K562 (cell line): ENCODE results near the gene EPC2. TPM values are rescaled to one million over a fixed set of nuclear protein-coding genes. Genes with fewer than 3 reads are reported as not detected.

Experiments
- BMI1 ChIP-seq: fragments of 150-350 bp; IDR thresholded peaks from 2 replicates; pipeline ENCODE4 v1.6.1; 2014; ENCODE audit warnings: low read length
- BRD9 ChIP-seq: fragments of 450-650 bp; IDR thresholded peaks from 2 replicates; pipeline ENCODE4 v1.6.1; 2018; ENCODE audit warnings: low read depth; ENCODE audit not compliant: partially characterized antibody
- ERF ChIP-seq: fragments of 450-650 bp; formaldehyde crosslinking; IDR thresholded peaks from 2 replicates; pipeline ENCODE4 v1.4.0; 2020; ENCODE audit warnings: mild to moderate bottlenecking, mixed read lengths
- FOXA1 ChIP-seq: fragments of 450-650 bp; IDR thresholded peaks from 2 replicates; pipeline ENCODE4 v1.6.1; 2016; ENCODE audit warnings: mild to moderate bottlenecking, borderline replicate concordance
- HEY1 ChIP-seq: fragments of 250-450 bp; sonication (Bioruptor Pico); IDR thresholded peaks from 2 replicates; pipeline ENCODE4 v1.5.0; 2020; ENCODE audit warnings: mild to moderate bottlenecking, moderate library complexity, borderline replicate concordance
- KLF6 ChIP-seq: fragments of 250-450 bp; sonication (Bioruptor Pico); IDR thresholded peaks from 2 replicates; pipeline ENCODE4 v1.4.0; 2020; ENCODE audit warnings: mild to moderate bottlenecking, moderate library complexity, borderline replicate concordance
- LARP7 ChIP-seq: fragments of 450-650 bp; IDR thresholded peaks from 2 replicates; pipeline ENCODE4 v1.6.1; 2016
- LCOR ChIP-seq: sonication (generic); formaldehyde crosslinking; IDR thresholded peaks from 2 replicates; pipeline ENCODE4 v1.8.0; 2022; ENCODE audit warnings: mild to moderate bottlenecking, missing genetic modification reagents
- MED1 ChIP-seq: sonication (generic); formaldehyde crosslinking; IDR thresholded peaks from 2 replicates; pipeline ENCODE4 v1.8.1; 2023; ENCODE audit warnings: missing genetic modification reagents, borderline replicate concordance
- PML ChIP-seq: IDR thresholded peaks from 2 replicates; pipeline ENCODE4 v1.6.1; 2012; ENCODE audit warnings: low read length, inconsistent platforms
- SP2 ChIP-seq: IDR thresholded peaks from 2 replicates; pipeline ENCODE4 v1.6.1; 2011; ENCODE audit warnings: mild to moderate bottlenecking, low read depth, low read length, moderate library complexity; ENCODE audit not compliant: poor library complexity, severe bottlenecking; ENCODE audit errors: extremely low read depth
- SUPT5H ChIP-seq: fragments of 450-650 bp; IDR thresholded peaks from 2 replicates; pipeline ENCODE4 v1.6.1; 2016
- TRIM28 ChIP-seq: fragments of 450-650 bp; IDR thresholded peaks from 2 replicates; pipeline ENCODE4 v1.6.1; 2017
- ZBED1 ChIP-seq: IDR thresholded peaks from 2 replicates; pipeline ENCODE4 v1.6.1; 2014
- ZKSCAN1 ChIP-seq: fragments of 150-350 bp; IDR thresholded peaks from 2 replicates; pipeline ENCODE4 v1.6.1; 2016; ENCODE audit warnings: low read depth, low read length
- ZNF174 ChIP-seq: fragments of 250-450 bp; sonication (Bioruptor Pico); IDR thresholded peaks from 2 replicates; pipeline ENCODE4 v1.4.0; 2020; ENCODE audit warnings: mild to moderate bottlenecking
- ZNF263 ChIP-seq: sonication (generic); formaldehyde crosslinking; IDR thresholded peaks from 2 replicates; pipeline ENCODE4 v1.8.0; 2022; ENCODE audit warnings: mild to moderate bottlenecking, missing genetic modification reagents, borderline replicate concordance
- ZNF41 ChIP-seq: fragments of 250-450 bp; sonication (Bioruptor Pico); conservative IDR thresholded peaks from 2 replicates; pipeline ENCODE4 v1.4.0; 2020; ENCODE audit warnings: mild to moderate bottlenecking
- ZNF583 ChIP-seq: fragments of 250-450 bp; sonication (Bioruptor Pico); IDR thresholded peaks from 2 replicates; pipeline ENCODE4 v1.4.0; 2020
- ZNF589 ChIP-seq: fragments of 200-800 bp; sonication (Bioruptor generic); IDR thresholded peaks from 2 replicates; pipeline ENCODE4 v1.6.1; 2016; ENCODE audit warnings: low read depth, missing genetic modification characterization, missing compliant biosample characterization
- ZNF644 ChIP-seq: fragments of 200-800 bp; sonication (Bioruptor generic); IDR thresholded peaks from 2 replicates; pipeline ENCODE4 v1.6.1; 2016; ENCODE audit warnings: low read depth, missing genetic modification characterization, missing compliant biosample characterization
- ZSCAN29 ChIP-seq: fragments of 450-650 bp; IDR thresholded peaks from 2 replicates; pipeline ENCODE4 v1.6.1; 2017
- polyA plus RNA-seq, 8 experiments: library from polyadenylated mRNA; depleted of rRNA in 4 of 8; stranded (reverse) in 5 of 8; unstranded in 3 of 8; fragments of >200 nt; fragmentation: Nextera tagmentation in 2 of 8; fragmentation: Illumina TruSeq in 1 of 8; extraction: Ambion mirVana in 2 of 8; extraction: Trizol in 1 of 8; gene quantifications; 2 replicates each; pipeline versions ENCODE4 v1.2.1 to v1.2.3, GENCODE V29; 2011 to 2014; ENCODE audit warnings: inconsistent platforms in 1 of 8, missing spikeins in 1 of 8
- total RNA-seq, 7 experiments: library from RNA; depleted of rRNA in 6 of 7; stranded (reverse); fragments of >200 nt in 6 of 7; fragmentation: Illumina TruSeq in 2 of 7; extraction: Trizol in 2 of 7; gene quantifications; 2 replicates each; pipeline versions ENCODE4 v1.2.1 to v1.2.3, GENCODE V29; 2011 to 2021; ENCODE audit warnings: low replicate concordance in 1 of 7
- TF ChIP-seq, protein P1 (sequence below): fragments of 450-650 bp; IDR thresholded peaks from 2 replicates; pipeline ENCODE4 v1.6.1; 2016; ENCODE audit warnings: missing biosample characterization, missing genetic modification characterization
- TF ChIP-seq, protein P2 (sequence below): sonication (generic); formaldehyde crosslinking; IDR thresholded peaks from 2 replicates; pipeline ENCODE4 v1.8.1; 2023; ENCODE audit warnings: mild to moderate bottlenecking, missing genetic modification reagents
- TF ChIP-seq, protein P3 (sequence below): fragments of 450-650 bp; formaldehyde crosslinking; IDR thresholded peaks from 2 replicates; pipeline ENCODE4 v1.4.0; 2020; ENCODE audit warnings: mild to moderate bottlenecking, moderate library complexity
- TF ChIP-seq, protein P4 (sequence below): fragments of 450-650 bp; formaldehyde crosslinking; conservative IDR thresholded peaks from 2 replicates; pipeline ENCODE4 v1.4.0; 2022; ENCODE audit warnings: mild to moderate bottlenecking, missing genetic modification characterization
- TF ChIP-seq, protein P5 (sequence below), 2 experiments: fragments of 250-450 bp in 1 of 2; fragments of 450-650 bp in 1 of 2; sonication (Bioruptor Pico) in 1 of 2; IDR thresholded peaks; 2 replicates each; pipeline versions ENCODE4 v1.6.1 to v1.8.0; 2016 to 2021; ENCODE audit warnings: mild to moderate bottlenecking in 2 of 2, moderate library complexity in 2 of 2, missing compliant biosample characterization in 1 of 2, missing genetic modification characterization in 1 of 2

EPC2 gene
- total and polyA plus RNA-seq, 9 of the 15 experiments (the other 6 are each of a cell fraction or from before 2014, with no cell fraction given), result 7.0 to 35.8 (median 29.1) TPM

DNA sequence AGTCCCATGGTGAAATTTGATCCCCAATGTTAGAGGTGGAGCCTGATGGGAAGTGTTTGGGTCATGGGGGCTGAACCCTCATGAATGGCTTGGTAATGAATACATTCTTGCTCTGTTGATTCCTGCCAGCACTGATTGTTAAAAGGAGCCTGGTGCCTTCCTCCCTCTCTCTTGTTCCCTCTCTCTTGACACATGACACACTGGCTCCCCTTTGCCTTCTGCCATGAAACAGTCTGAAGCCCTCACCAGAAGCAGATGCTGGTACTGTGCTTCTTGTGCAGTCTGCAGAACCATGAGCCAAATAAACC is 30.6 kb upstream of the EPC2 start (continued):
- TF ChIP-seq, protein P1, sequence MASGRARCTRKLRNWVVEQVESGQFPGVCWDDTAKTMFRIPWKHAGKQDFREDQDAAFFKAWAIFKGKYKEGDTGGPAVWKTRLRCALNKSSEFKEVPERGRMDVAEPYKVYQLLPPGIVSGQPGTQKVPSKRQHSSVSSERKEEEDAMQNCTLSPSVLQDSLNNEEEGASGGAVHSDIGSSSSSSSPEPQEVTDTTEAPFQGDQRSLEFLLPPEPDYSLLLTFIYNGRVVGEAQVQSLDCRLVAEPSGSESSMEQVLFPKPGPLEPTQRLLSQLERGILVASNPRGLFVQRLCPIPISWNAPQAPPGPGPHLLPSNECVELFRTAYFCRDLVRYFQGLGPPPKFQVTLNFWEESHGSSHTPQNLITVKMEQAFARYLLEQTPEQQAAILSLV, result no peak
- TF ChIP-seq, protein P2, sequence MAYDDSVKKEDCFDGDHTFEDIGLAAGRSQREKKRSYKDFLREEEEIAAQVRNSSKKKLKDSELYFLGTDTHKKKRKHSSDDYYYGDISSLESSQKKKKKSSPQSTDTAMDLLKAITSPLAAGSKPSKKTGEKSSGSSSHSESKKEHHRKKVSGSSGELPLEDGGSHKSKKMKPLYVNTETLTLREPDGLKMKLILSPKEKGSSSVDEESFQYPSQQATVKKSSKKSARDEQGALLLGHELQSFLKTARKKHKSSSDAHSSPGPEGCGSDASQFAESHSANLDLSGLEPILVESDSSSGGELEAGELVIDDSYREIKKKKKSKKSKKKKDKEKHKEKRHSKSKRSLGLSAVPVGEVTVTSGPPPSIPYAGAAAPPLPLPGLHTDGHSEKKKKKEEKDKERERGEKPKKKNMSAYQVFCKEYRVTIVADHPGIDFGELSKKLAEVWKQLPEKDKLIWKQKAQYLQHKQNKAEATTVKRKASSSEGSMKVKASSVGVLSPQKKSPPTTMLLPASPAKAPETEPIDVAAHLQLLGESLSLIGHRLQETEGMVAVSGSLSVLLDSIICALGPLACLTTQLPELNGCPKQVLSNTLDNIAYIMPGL (CRISPR knock-in tag), result no peak
- TF ChIP-seq MED1 (CRISPR knock-in tag) (no peak), LARP7 (no peak), ERF (CRISPR knock-in tag) (peak; percentile 76; the same call in 1 of the 2 replicates), ZNF589 (no peak), ZSCAN29 (no peak), ZKSCAN1 (no peak), SP2 (no peak), ZNF174 (CRISPR knock-in tag) (no peak), PML (no peak), KLF6 (CRISPR knock-in tag) (0 out of 2 replicates have a peak, but pooled peaks have one; percentile 20), BRD9 (no peak), HEY1 (no peak), SUPT5H (no peak), FOXA1 (no peak), TRIM28 (no peak), ZNF644 (tag) (no peak), BMI1 (no peak), ZNF41 (no peak), ZNF263 (CRISPR knock-in tag) (no peak), ZNF583 (CRISPR knock-in tag) (no peak), LCOR (CRISPR knock-in tag) (no peak), ZBED1 (no peak)
- TF ChIP-seq, protein P3, sequence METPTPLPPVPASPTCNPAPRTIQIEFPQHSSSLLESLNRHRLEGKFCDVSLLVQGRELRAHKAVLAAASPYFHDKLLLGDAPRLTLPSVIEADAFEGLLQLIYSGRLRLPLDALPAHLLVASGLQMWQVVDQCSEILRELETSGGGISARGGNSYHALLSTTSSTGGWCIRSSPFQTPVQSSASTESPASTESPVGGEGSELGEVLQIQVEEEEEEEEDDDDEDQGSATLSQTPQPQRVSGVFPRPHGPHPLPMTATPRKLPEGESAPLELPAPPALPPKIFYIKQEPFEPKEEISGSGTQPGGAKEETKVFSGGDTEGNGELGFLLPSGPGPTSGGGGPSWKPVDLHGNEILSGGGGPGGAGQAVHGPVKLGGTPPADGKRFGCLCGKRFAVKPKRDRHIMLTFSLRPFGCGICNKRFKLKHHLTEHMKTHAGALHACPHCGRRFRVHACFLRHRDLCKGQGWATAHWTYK (CRISPR knock-in tag), result peak; percentile 30; the same call in 1 of the 2 replicates
- TF ChIP-seq, protein P4, sequence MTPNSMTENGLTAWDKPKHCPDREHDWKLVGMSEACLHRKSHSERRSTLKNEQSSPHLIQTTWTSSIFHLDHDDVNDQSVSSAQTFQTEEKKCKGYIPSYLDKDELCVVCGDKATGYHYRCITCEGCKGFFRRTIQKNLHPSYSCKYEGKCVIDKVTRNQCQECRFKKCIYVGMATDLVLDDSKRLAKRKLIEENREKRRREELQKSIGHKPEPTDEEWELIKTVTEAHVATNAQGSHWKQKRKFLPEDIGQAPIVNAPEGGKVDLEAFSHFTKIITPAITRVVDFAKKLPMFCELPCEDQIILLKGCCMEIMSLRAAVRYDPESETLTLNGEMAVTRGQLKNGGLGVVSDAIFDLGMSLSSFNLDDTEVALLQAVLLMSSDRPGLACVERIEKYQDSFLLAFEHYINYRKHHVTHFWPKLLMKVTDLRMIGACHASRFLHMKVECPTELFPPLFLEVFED, result 0 out of 2 replicates have a peak, but pooled peaks have one; percentile 27
- TF ChIP-seq, protein P5, sequence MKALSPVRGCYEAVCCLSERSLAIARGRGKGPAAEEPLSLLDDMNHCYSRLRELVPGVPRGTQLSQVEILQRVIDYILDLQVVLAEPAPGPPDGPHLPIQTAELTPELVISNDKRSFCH (CRISPR knock-in tag; IDR thresholded peaks at IDR 0.05), result no peak
- TF ChIP-seq, protein P5 (tag; IDR thresholded peaks at IDR 0.05), result peak; percentile 37; the same call in 1 of the 2 replicates
